Measurements from ENCODE around the gene PIGN. TPM values are rescaled to one million over a fixed set of nuclear protein-coding genes. Genes with fewer than 3 reads are reported as not detected.

The PIGN gene
- total and polyA plus RNA-seq, 2 donors from 2014 or later, result 4.5 to 30.5 TPM

DNA sequence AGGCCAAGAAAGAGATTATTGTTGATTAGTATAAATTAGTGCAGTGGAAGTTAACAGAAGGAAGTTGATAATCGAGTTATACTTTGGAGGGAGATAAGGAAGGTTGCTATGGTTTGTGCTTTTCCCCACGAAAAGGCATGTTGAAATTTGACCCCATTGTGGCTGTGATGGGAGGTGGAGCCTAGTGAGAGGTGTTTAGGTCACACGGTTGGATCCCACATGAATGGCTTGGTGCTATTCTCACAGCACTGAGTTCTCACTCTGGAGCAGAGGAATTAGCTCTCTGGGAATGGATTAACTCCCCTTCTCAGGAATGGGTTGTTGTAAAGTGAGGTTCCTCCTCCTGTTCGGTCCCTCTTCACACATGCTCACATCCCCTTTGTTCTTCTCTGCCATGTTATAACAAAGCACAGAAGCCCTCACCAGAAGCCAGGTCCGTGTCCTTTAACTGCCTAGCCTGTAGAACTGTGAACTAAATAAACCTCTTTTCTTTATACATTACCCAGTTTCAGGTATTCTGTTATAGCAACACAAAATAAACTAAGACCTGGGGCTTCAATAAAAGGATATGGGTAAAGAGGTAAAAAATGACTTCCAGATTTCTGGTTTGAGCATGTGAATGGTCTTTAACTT is 21.9 kb downstream of the PIGN start:
- H3K27ac ChIP-seq (ENCODE audit: low read depth in 2 of 2, low read length in 2 of 2), result no peak overlapping the region
- TF ChIP-seq, protein P1, sequence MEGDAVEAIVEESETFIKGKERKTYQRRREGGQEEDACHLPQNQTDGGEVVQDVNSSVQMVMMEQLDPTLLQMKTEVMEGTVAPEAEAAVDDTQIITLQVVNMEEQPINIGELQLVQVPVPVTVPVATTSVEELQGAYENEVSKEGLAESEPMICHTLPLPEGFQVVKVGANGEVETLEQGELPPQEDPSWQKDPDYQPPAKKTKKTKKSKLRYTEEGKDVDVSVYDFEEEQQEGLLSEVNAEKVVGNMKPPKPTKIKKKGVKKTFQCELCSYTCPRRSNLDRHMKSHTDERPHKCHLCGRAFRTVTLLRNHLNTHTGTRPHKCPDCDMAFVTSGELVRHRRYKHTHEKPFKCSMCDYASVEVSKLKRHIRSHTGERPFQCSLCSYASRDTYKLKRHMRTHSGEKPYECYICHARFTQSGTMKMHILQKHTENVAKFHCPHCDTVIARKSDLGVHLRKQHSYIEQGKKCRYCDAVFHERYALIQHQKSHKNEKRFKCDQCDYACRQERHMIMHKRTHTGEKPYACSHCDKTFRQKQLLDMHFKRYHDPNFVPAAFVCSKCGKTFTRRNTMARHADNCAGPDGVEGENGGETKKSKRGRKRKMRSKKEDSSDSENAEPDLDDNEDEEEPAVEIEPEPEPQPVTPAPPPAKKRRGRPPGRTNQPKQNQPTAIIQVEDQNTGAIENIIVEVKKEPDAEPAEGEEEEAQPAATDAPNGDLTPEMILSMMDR (IDR thresholded peaks at IDR 0.05; ENCODE audit: borderline replicate concordance, extremely low read depth, insufficient read depth), result no peak
- FAIRE-seq, result no peak

DNA sequence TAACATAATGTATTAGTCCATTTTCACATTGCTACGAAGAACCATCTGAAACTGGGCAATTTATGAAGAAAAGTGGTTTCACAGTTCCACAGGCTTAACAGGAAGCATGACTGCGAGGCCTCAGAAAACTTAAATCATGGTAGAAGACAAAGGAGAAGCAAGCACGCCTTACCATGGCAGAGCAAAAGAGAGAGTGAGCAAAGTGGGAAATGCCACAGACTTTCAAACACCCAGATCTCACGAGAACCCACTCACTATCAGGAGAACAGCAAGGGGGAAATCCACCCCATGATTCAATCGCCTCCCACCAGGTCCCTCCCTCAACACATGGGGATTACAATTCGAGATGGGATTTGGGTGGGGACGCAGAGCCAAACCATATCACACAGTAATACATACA is 22.5 kb downstream of the PIGN start:
- H3K9me3 ChIP-seq (ENCODE audit: control insufficient read depth in 2 of 3, insufficient read depth in 1 of 3, low read length in 3 of 3), result no peaks in the 10 kb centered on the region
- no peak overlapping the region for H3K9ac ChIP-seq (ENCODE audit: low read length in 3 of 3)
- TF ChIP-seq, protein P1 (IDR thresholded peaks at IDR 0.05; ENCODE audit: borderline replicate concordance, extremely low read depth, insufficient read depth), result no peak
- DNase-seq, result no peak
- no peaks in the 10 kb centered on the region for H3K36me3 ChIP-seq (ENCODE audit: control insufficient read depth in 2 of 3, insufficient read depth in 3 of 3, low read length in 3 of 3)
- H3K4me1 ChIP-seq (ENCODE audit: control insufficient read depth in 2 of 3, insufficient read depth in 2 of 3, low read depth in 1 of 3, low read length in 3 of 3), result no peaks in the 10 kb centered on the region
- H3K27ac ChIP-seq (ENCODE audit: low read depth in 2 of 2, low read length in 2 of 2), result no peak overlapping the region
- H3K27me3 ChIP-seq (ENCODE audit: control insufficient read depth, insufficient read depth, low read length), result no peaks in the 10 kb centered on the region
- intact Hi-C loops (cut with DNase I), result no loop called here
- H3K4me3 ChIP-seq (ENCODE audit: low read length in 3 of 3), result no peak overlapping the region
- no peak for FAIRE-seq

More for the DNA sequence above, 21.9 kb downstream of the PIGN start:
- H3K36me3 ChIP-seq (ENCODE audit: control insufficient read depth in 2 of 3, insufficient read depth in 3 of 3, low read length in 3 of 3), result no peaks in the 10 kb centered on the region
- H3K9ac ChIP-seq (ENCODE audit: low read length in 3 of 3), result no peak overlapping the region
- no peak overlapping the region for H3K4me3 ChIP-seq (ENCODE audit: low read length in 3 of 3)
- no peaks in the 10 kb centered on the region for H3K9me3 ChIP-seq (ENCODE audit: control insufficient read depth in 2 of 3, insufficient read depth in 1 of 3, low read length in 3 of 3)
- no peaks in the 10 kb centered on the region for H3K4me1 ChIP-seq (ENCODE audit: control insufficient read depth in 2 of 3, insufficient read depth in 2 of 3, low read depth in 1 of 3, low read length in 3 of 3)
- H3K27me3 ChIP-seq (ENCODE audit: control insufficient read depth, insufficient read depth, low read length), result no peaks in the 10 kb centered on the region
- DNase-seq, result no peak
- intact Hi-C loops (cut with DNase I), result no loop called here

DNA sequence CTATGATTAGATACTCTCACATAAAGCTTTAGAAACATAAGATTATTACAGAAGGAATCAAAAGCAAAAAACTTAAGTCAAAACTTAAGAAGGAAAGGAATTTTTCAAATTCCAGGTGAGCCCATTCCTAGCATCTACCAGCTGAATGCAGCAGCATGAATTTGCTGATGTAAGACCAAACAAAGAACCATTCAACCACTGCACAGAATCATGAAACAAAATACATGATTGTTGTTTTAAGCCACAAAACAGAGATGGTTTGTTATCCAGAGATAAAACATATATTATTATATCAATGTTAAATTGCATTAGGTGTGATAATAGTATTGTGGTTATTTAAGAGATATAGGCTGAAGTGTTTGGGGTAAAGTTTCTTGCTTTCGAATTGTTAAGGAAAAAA is 29.0 kb downstream of the PIGN start:
- Histone ChIP-seq H3K4me1 (ENCODE audit: control insufficient read depth in 2 of 3, insufficient read depth in 2 of 3, low read depth in 1 of 3, low read length in 3 of 3) (no peaks in the 10 kb centered on the region), H3K4me3 (ENCODE audit: low read length in 3 of 3) (no peak overlapping the region), H3K9me3 (ENCODE audit: control insufficient read depth in 2 of 3, insufficient read depth in 1 of 3, low read length in 3 of 3) (no peaks in the 10 kb centered on the region), H3K36me3 (ENCODE audit: control insufficient read depth in 2 of 3, insufficient read depth in 3 of 3, low read length in 3 of 3) (peaks cover 0 to 2% (median 0%) of the 10 kb centered on the region in 3 donors), H3K27me3 (ENCODE audit: control insufficient read depth, insufficient read depth, low read length) (no peaks in the 10 kb centered on the region), H3K9ac (ENCODE audit: low read length in 3 of 3) (no peak overlapping the region), H3K27ac (ENCODE audit: low read depth in 2 of 2, low read length in 2 of 2) (no peak overlapping the region)
- TF ChIP-seq, protein P1 (IDR thresholded peaks at IDR 0.05; ENCODE audit: borderline replicate concordance, extremely low read depth, insufficient read depth), result no peak
- DNase-seq (no peak), FAIRE-seq (no peak)
- intact Hi-C loops (cut with DNase I), result no loop called here

DNA sequence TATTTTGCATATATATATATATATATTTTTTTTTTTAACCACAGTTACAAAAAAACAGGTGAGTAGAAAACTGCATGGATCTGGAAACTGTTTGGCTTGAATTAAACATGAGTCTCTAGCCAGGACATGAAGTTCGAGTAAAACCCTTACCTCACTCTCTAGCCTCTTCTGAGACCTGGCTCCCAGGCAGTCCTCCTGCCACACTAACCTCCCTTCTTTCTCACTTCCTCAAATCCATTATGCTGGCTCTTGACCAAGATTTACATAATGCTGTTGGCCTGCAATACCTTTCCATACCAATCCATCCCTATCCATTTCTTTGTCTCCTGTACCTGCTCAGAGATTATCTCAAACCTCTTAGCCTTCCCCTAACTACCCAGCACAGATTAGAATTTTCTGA is 34.0 kb downstream of the PIGN start:
- Histone ChIP-seq H3K4me1 (ENCODE audit: control insufficient read depth in 2 of 3, insufficient read depth in 2 of 3, low read depth in 1 of 3, low read length in 3 of 3) (no peaks in the 10 kb centered on the region), H3K27me3 (ENCODE audit: control insufficient read depth, insufficient read depth, low read length) (no peaks in the 10 kb centered on the region), H3K9me3 (ENCODE audit: control insufficient read depth in 2 of 3, insufficient read depth in 1 of 3, low read length in 3 of 3) (no peaks in the 10 kb centered on the region), H3K27ac (ENCODE audit: low read depth in 2 of 2, low read length in 2 of 2) (no peak overlapping the region), H3K9ac (ENCODE audit: low read length in 3 of 3) (no peak overlapping the region), H3K4me3 (ENCODE audit: low read length in 3 of 3) (no peak overlapping the region), H3K36me3 (ENCODE audit: control insufficient read depth in 2 of 3, insufficient read depth in 3 of 3, low read length in 3 of 3) (peaks cover 0 to 2% (median 0%) of the 10 kb centered on the region in 3 donors)
- DNase-seq, result no peak
- TF ChIP-seq, protein P1 (IDR thresholded peaks at IDR 0.05; ENCODE audit: borderline replicate concordance, extremely low read depth, insufficient read depth), result no peak
- intact Hi-C loops (cut with DNase I), result no loop called here
- FAIRE-seq, result no peak
